ENCODE measurements around the gene DMRTA1.
"Not testable (repeated sequence)": the region's sequence is repeated elsewhere in the genome, so short reads cannot be mapped to it uniquely, and the experiment has no call there.

DMRTA1 gene

DNA sequence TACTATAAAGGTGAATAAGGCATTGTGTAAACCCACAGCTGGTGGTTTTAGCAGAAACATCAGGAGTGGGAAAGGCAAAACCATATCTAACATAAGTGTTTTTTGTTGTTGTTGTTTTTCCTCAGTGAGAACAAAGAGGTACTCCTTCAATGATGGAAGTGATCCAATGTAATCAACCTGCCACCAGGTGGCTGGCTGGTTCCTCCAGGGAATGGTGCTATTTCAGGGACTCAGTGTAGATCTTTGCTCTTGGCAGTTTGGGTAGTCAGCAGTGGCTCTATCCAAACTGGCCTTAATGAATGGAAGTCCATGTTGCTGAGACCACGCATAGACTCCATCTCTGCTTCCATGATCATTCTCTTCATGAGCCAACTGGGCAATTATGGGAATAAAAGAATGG is 10.8 kb downstream of the DMRTA1 start:
- in situ Hi-C loops (cut with HindIII; ENCODE audit: low sequenced_read_pairs): no loop called here

DNA sequence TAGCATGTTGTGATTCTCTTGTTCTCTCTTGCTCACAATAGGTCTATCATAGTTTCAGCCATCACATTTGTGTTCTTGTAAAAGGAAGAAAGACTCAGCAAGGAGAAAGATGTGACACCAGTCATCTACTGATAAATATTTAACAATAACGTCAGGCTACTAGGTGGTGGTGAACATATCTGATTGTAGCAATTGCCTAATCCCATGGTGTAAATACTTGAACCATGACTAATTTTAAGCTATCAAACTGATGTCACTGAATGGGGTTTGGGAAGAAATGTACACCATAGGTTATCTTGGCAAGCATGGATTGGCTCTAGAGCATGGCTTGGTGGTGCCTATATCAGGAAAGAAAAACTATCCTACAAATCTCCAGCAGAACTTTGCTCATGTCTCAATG is 16.6 kb downstream of the DMRTA1 start:
- in situ Hi-C loops (cut with HindIII; ENCODE audit: low sequenced_read_pairs): no loop called here

DNA sequence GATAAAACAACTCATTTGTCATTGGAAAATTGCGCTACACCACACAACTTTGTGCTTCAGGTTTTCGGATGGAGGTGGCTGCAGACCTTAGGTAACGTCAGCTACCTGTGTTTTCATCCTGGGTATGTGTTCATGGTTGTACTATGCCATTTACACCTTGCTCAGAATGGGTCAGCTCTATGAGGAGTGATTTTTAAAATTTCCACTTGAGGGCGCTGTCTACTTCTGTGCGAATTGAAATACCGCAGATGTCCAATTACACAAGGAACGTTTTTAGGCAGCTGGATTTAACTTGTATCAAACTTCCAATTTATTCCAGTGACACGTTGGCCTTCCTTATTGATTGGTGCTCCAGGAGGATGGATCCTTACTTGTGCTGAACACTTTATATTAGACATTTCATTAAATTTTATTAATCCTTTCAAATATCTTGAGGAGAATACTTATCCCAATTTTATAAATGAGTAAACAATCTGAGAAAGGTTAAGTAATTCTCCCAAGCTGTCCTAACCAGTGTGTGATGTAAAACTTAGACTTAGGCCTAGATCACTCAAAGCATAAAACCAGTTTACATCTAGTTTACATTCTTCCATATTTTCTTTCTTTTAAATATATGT is 23.4 kb downstream of the DMRTA1 start:
- in situ Hi-C loops (cut with HindIII; ENCODE audit: low sequenced_read_pairs): no loop called here

DNA sequence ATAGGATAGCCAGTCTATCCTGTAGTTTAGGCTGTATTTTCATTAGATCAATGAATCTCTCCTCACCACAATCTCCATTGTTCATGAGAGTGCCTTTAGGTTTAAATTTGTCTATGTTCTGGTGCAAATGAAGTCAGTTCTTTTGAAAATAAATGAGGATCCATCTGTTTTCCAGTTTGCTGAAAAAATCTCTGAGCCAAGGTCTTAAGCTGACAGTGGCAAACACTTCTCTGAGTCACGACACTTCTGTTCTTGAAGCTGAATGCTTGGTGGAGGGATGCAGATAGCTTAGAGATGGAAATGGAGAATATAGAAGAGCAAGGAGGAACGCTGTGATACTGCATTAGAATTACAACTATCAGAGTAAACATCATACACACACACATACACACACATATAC is 34.9 kb downstream of the DMRTA1 start:
- in situ Hi-C loops (cut with HindIII; ENCODE audit: low sequenced_read_pairs): no loop called here

DNA sequence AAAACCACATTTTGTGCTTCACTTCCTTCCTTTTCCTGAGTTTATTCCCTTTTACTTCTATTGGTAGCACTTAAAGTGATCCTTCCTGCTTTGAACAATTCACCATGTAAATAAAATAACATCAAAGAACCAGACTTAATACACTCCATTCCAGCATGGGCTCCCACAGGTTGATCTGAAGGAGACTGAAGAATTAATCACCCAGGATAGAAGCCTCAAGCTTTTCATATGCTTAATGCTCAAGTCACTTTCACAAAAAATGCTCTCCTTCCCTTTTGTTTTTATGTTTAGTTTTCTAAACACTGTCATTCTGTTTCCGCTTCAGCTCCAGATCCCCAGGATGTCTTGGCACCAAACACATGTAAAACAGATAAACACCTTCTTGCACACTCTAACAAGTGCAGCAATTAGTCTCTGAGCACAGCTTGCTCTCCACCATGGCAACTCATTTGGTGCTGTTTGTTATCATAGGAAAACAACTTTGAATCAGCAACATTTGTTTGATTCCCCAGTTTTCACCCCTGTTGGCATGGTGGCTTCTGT is 37.0 kb downstream of the DMRTA1 start:
- in situ Hi-C loops (cut with HindIII; ENCODE audit: low sequenced_read_pairs): no loop called here

DNA sequence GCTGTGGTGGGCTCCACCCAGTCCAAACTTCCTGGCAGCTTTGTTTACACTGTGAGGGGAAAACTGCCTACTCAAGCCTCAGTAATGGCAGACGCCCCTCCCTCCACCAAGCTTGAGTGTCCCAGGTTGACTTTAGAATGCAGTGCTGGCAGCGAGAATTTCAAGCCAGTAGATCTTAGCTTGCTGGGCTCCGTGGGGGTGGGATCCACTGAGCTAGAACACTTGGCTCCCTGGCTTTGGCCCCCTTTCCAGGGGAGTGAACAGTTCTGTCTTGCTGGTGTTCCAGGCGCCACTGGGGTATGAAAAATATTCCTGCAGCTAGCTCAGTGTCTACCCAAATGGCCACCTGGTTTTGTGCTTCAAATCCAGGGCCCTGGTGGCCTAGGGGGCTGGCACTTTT is 49.6 kb downstream of the DMRTA1 start:
- in situ Hi-C loops (cut with HindIII; ENCODE audit: low sequenced_read_pairs): not testable (repeated sequence)
